H1 (cell line): Measurements from ENCODE around the gene WNT11. TPM values are rescaled to one million over a fixed set of nuclear protein-coding genes. Genes with fewer than 3 reads are reported as not detected.

Experiments
- CTCF ChIA-PET: fragments of 300-600 bp; sonication (Branson Sonifier 250); formaldehyde crosslinking; loops from one replicate; lab custom pipeline; 2021; ENCODE audit not compliant: partially characterized antibody; lab: Charles Lee
- POLR2A ChIA-PET: fragments of 300-600 bp; sonication (Branson Sonifier 250); formaldehyde crosslinking; loops from one replicate; lab custom pipeline; 2021; ENCODE audit warnings: inconsistent platforms; ENCODE audit not compliant: partially characterized antibody; lab: Charles Lee
- DNase-seq, 2 experiments: peaks; one replicate each; pipeline versions ENCODE4 v3.0.0 to v3.0.0-alpha.2; 2010 to 2022; ENCODE audit warnings: low spot score in 2 of 2, low read depth in 1 of 2, mixed read lengths in 1 of 2
- FAIRE-seq: peaks from 2 replicates; lab custom pipeline; 2011; peaks lifted over from hg19 to GRCh38; lab: Jason Lieb, UNC
- H2AFZ ChIP-seq: 2 replicates; pipeline ENCODE4 v1.8.1; 2012; ENCODE audit warnings: low read length, inconsistent platforms
- H2AK5ac ChIP-seq: 2 replicates; pipeline ENCODE4 v1.6.1; 2013; ENCODE audit warnings: low read depth, low read length
- H2BK120ac ChIP-seq: replicated peaks from 2 replicates; pipeline ENCODE3; 2013; ENCODE audit warnings: low read depth, low read length, inconsistent platforms
- H2BK12ac ChIP-seq: 2 replicates; pipeline ENCODE4 v1.6.1; 2013; ENCODE audit warnings: low read depth, low read length
- H2BK15ac ChIP-seq: 2 replicates; pipeline ENCODE4 v1.6.1; 2013; ENCODE audit warnings: low read length
- H2BK20ac ChIP-seq: 2 replicates; pipeline ENCODE4 v1.6.1; 2013; ENCODE audit warnings: low read length
- H2BK5ac ChIP-seq: 2 replicates; pipeline ENCODE4 v1.6.1; 2013; ENCODE audit warnings: low read depth, low read length
- H3K14ac ChIP-seq: 2 replicates; pipeline ENCODE4 v1.6.1; 2013; ENCODE audit warnings: inconsistent platforms; ENCODE audit not compliant: insufficient read length
- H3K18ac ChIP-seq: 2 replicates; pipeline ENCODE4 v1.6.1; 2013; ENCODE audit warnings: low read length; ENCODE audit errors: extremely low read depth
- H3K23ac ChIP-seq: 2 replicates; pipeline ENCODE4 v1.6.1; 2013; ENCODE audit warnings: inconsistent platforms; ENCODE audit not compliant: insufficient read length
- H3K23me2 ChIP-seq: 2 replicates; pipeline ENCODE4 v1.6.1; 2013; ENCODE audit warnings: low read depth, low read length
- H3K27ac ChIP-seq: 2 replicates; pipeline ENCODE4 v1.6.1; 2011; ENCODE audit warnings: low read depth, low read length, inconsistent platforms
- H3K27me3 ChIP-seq, 4 experiments: replicated peaks in 1 of 4; 1 replicate in 1 of 4; 2 replicates in 3 of 4; pipeline versions ENCODE4 v1.6.1 to v1.8.1; 2011 to 2013; ENCODE audit warnings: low read length in 3 of 4, mild to moderate bottlenecking in 3 of 4, inconsistent platforms in 2 of 4, mixed read lengths in 2 of 4, moderate library complexity in 1 of 4; ENCODE audit not compliant: control insufficient read depth in 3 of 4, insufficient read depth in 3 of 4; ENCODE audit errors: extremely low read depth in 1 of 4
- H3K36me3 ChIP-seq, 4 experiments: 2 replicates each; pipeline versions ENCODE4 v1.6.1 to v1.8.1; 2011 to 2013; ENCODE audit warnings: mild to moderate bottlenecking in 4 of 4, low read length in 3 of 4, moderate library complexity in 2 of 4, control low read depth in 1 of 4, inconsistent platforms in 1 of 4; ENCODE audit not compliant: insufficient read depth in 4 of 4, control insufficient read depth in 2 of 4
- H3K4ac ChIP-seq: replicated peaks from 2 replicates; pipeline ENCODE3; 2013; ENCODE audit warnings: low read length, low read depth, mixed read lengths, inconsistent platforms; ENCODE audit not compliant: insufficient read length
- H3K4me1 ChIP-seq, 4 experiments: replicated peaks in 1 of 4; 1 replicate in 1 of 4; 2 replicates in 3 of 4; pipeline versions ENCODE4 v1.6.1 to v1.8.1; 2011 to 2013; ENCODE audit warnings: low read length in 3 of 4, inconsistent platforms in 2 of 4, mixed read lengths in 1 of 4; ENCODE audit not compliant: insufficient read depth in 4 of 4, control insufficient read depth in 3 of 4
- H3K4me2 ChIP-seq, 2 experiments: 2 replicates each; pipeline versions ENCODE4 v1.6.1 to v1.8.1; 2011 to 2013; ENCODE audit warnings: low read depth in 2 of 2, low read length in 2 of 2, control low read depth in 1 of 2, inconsistent platforms in 1 of 2, mild to moderate bottlenecking in 1 of 2; ENCODE audit not compliant: insufficient read depth in 1 of 2
- H3K4me3 ChIP-seq, 4 experiments: fragments of 200-600, 300-600 bp in 1 of 4; sonication (generic), shearing (Covaris generic), sonication (Bioruptor Twin) in 1 of 4; 2 replicates each; pipeline versions ENCODE4 v1.5.1 to v1.8.1; 2011 to 2016; ENCODE audit warnings: low read length in 4 of 4, low read depth in 3 of 4, control low read depth in 2 of 4, inconsistent platforms in 2 of 4, mild to moderate bottlenecking in 2 of 4, mixed read lengths in 1 of 4, moderate library complexity in 1 of 4; ENCODE audit not compliant: insufficient read depth in 2 of 4; ENCODE audit errors: extremely low read depth in 1 of 4
- H3K56ac ChIP-seq: replicated peaks from 2 replicates; pipeline ENCODE3; 2013; ENCODE audit warnings: low read depth, mild to moderate bottlenecking, mixed read lengths, low read length, inconsistent platforms; ENCODE audit not compliant: insufficient read length
- H3K79me1 ChIP-seq: 2 replicates; pipeline ENCODE4 v1.6.1; 2013; ENCODE audit warnings: low read depth, low read length, control low read depth
- H3K79me2 ChIP-seq, 2 experiments: 2 replicates each; pipeline versions ENCODE4 v1.6.1 to v1.8.1; 2012 to 2013; ENCODE audit warnings: low read length in 2 of 2, mild to moderate bottlenecking in 2 of 2, inconsistent platforms in 1 of 2; ENCODE audit not compliant: insufficient read depth in 2 of 2, control insufficient read depth in 1 of 2
- H3K9ac ChIP-seq, 4 experiments: replicated peaks in 1 of 4; 1 replicate in 1 of 4; 2 replicates in 3 of 4; pipeline versions ENCODE4 v1.6.1 to v1.8.1; 2011 to 2013; ENCODE audit warnings: low read depth in 3 of 4, low read length in 3 of 4, control low read depth in 2 of 4, mild to moderate bottlenecking in 2 of 4, moderate library complexity in 2 of 4, inconsistent platforms in 1 of 4; ENCODE audit errors: extremely low read depth in 1 of 4
- H3K9me3 ChIP-seq, 2 experiments: 2 replicates each; pipeline versions ENCODE4 v1.6.1 to v1.8.1; 2012 to 2013; ENCODE audit warnings: mild to moderate bottlenecking in 2 of 2, moderate library complexity in 2 of 2, control low read depth in 1 of 2, inconsistent platforms in 1 of 2, low read depth in 1 of 2, low read length in 1 of 2, mixed read lengths in 1 of 2; ENCODE audit not compliant: insufficient read depth in 2 of 2
- H4K20me1 ChIP-seq, 2 experiments: replicated peaks in 1 of 2; 2 replicates each; pipeline versions ENCODE3 to v1.8.1; 2011 to 2013; ENCODE audit warnings: inconsistent platforms in 2 of 2, low read length in 2 of 2, mild to moderate bottlenecking in 1 of 2; ENCODE audit not compliant: insufficient read depth in 2 of 2, control insufficient read depth in 1 of 2
- H4K5ac ChIP-seq: 2 replicates; pipeline ENCODE4 v1.6.1; 2013; ENCODE audit warnings: low read length, low read depth, mixed read lengths, inconsistent platforms; ENCODE audit not compliant: insufficient read length
- H4K8ac ChIP-seq: 2 replicates; pipeline ENCODE4 v1.8.0; 2013; ENCODE audit warnings: mild to moderate bottlenecking, moderate library complexity, low read length, inconsistent platforms; ENCODE audit not compliant: insufficient read depth; ENCODE audit errors: extremely low read depth
- H4K91ac ChIP-seq: replicated peaks from 2 replicates; pipeline ENCODE3; 2013; ENCODE audit warnings: low read length, mixed read lengths, inconsistent platforms; ENCODE audit not compliant: insufficient read length
- CHD1 ChIP-seq: IDR thresholded peaks from 2 replicates; pipeline ENCODE4 v1.6.1; 2012; ENCODE audit warnings: low read depth, low read length, improper control_type of control experiment
- CHD2 ChIP-seq: IDR thresholded peaks from 2 replicates; pipeline ENCODE4 v1.6.1; 2012; ENCODE audit warnings: low read length, improper control_type of control experiment
- EP300 ChIP-seq, 2 experiments: IDR thresholded peaks; 1 replicate in 1 of 2; 2 replicates in 1 of 2; pipeline ENCODE4 v1.6.1; 2011 to 2012; ENCODE audit warnings: low read depth in 2 of 2, low read length in 2 of 2, mild to moderate bottlenecking in 2 of 2, borderline replicate concordance in 1 of 2, inconsistent platforms in 1 of 2, moderate library complexity in 1 of 2
- HDAC6 ChIP-seq: IDR thresholded peaks from one replicate; pipeline ENCODE4 v1.7.1; 2012; ENCODE audit warnings: low read depth, mild to moderate bottlenecking, inconsistent platforms, low read length, moderate library complexity
- JUN ChIP-seq: IDR thresholded peaks from 2 replicates; pipeline ENCODE4 v1.6.1; 2011; ENCODE audit warnings: low read depth, mild to moderate bottlenecking, improper control_type of control experiment, low read length
- POU5F1 ChIP-seq: IDR thresholded peaks from 2 replicates; pipeline ENCODE4 v1.6.1; 2011; ENCODE audit warnings: low read depth, mild to moderate bottlenecking, low read length, moderate library complexity
- RXRA ChIP-seq: IDR thresholded peaks from 2 replicates; pipeline ENCODE4 v1.6.1; 2011; ENCODE audit warnings: low read depth, mild to moderate bottlenecking, low read length, moderate library complexity; ENCODE audit not compliant: insufficient read depth
- SP4 ChIP-seq: IDR thresholded peaks from 2 replicates; pipeline ENCODE4 v1.6.1; 2012; ENCODE audit warnings: low read length, inconsistent platforms
- TAF1 ChIP-seq: IDR thresholded peaks from 2 replicates; pipeline ENCODE4 v1.6.1; 2011; ENCODE audit warnings: mild to moderate bottlenecking, low read depth, low read length
- TCF12 ChIP-seq: IDR thresholded peaks from 2 replicates; pipeline ENCODE4 v1.6.1; 2011; ENCODE audit warnings: low read depth, mild to moderate bottlenecking, low read length
- ZNF274 ChIP-seq: IDR thresholded peaks from 2 replicates; pipeline ENCODE4 v1.7.0; 2012; ENCODE audit warnings: low read length, borderline replicate concordance; ENCODE audit errors: extremely low read depth
- WGBS, 2 experiments: shearing (Covaris generic) in 1 of 2; methylation state at CpG; one replicate each; pipeline versions ENCODE4 v1.1.6 to v1.1.7; 2013 to 2015; ENCODE audit warnings: low lambda C conversion rate in 2 of 2, mixed read lengths in 2 of 2, inconsistent platforms in 1 of 2, low coverage in 1 of 2, missing lambda C conversion rate in 1 of 2; ENCODE audit not compliant: insufficient replicate concordance in 2 of 2, insufficient coverage in 1 of 2, insufficient read length in 1 of 2; ENCODE audit errors: extremely low coverage in 1 of 2, missing lambda C conversion rate in 1 of 2; 5-methylcytosine and 5-hydroxymethylcytosine counted together
- polyA plus RNA-seq, 7 experiments: library from polyadenylated mRNA; depleted of rRNA in 3 of 7; stranded (reverse) in 5 of 7; unstranded in 2 of 7; fragments of >200 nt in 5 of 7; fragments of 200-250 nt in 2 of 7; gene quantifications; 1 replicate in 5 of 7; 2 replicates in 1 of 7; 4 replicates in 1 of 7; pipeline versions ENCODE4 v1.2.1 to v1.2.3, GENCODE V29; 2011 to 2013; ENCODE audit warnings: missing spikeins in 2 of 7, mixed read lengths in 2 of 7
- total RNA-seq: library from RNA; stranded (reverse); fragmentation: NEBNext Ultra II Directional; extraction: Animal tissue kit (Norgen Biotek cat#: 25700); gene quantifications from 2 replicates; pipeline ENCODE4 v1.2.1, GENCODE V29; 2021
- TF ChIP-seq, protein P1 (sequence below), 3 experiments: IDR thresholded peaks; 1 replicate in 2 of 3; 2 replicates in 1 of 3; pipeline versions ENCODE4 v1.5.1 to v1.6.1; 2011; ENCODE audit warnings: low read length in 3 of 3, mild to moderate bottlenecking in 3 of 3, inconsistent platforms in 2 of 3, low read depth in 1 of 3, moderate library complexity in 1 of 3; ENCODE audit not compliant: insufficient read depth in 1 of 3; ENCODE audit errors: control extremely low read depth in 1 of 3

The WNT11 gene
- total and polyA plus RNA-seq, 2 of the 8 experiments (the other 6 are each of a cell fraction or from before 2014, with no cell fraction given): 0.11 to 0.45 TPM

DNA sequence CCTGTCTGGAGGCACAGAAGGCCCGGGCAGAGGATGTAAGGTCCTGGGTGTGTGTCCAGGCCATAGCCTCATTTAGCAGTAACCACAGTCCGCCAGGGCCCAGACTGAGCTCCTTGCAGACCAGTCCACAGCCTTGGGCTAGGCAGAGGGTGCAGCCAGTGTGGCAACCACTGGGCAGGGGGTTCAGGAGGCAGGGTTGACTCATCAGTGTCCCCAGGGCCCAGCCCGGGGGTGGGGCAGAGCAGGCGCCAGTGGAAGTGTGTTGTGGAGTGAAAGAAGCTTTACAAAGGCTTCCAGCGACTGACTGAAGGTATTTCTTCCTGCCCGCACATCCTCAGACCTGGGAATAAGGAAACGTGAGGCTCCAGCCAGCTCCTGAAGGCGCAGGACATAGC is 27.7 kb upstream of the WNT11 start:
- no peak overlapping the region for H3K18ac ChIP-seq
- H3K36me3 ChIP-seq: no peaks in the 10 kb centered on the region
- no peak overlapping the region for H2AFZ ChIP-seq
- ChIA-PET CTCF (interaction anchor here (0.7 to 3.0 kb wide), 10 partner anchors 8 to 813 kb away, joined by 3 to 31 read pairs (median 4); no protein-coding TSS in a partner anchor), POLR2A (interaction anchor here (1.0 to 4.6 kb wide), 11 partner anchors 9 to 93 kb away, joined by 3 to 39 read pairs (median 4); partner anchors contain the start of gene WNT11)
- 77% methylated on average over 8 of the region's 8 CpGs; no CpG with 5 or more reads in 1 of the 2 experiments for whole genome bisulfite sequencing, 2 experiments
- no peak overlapping the region for H3K23ac ChIP-seq
- no peaks in the 10 kb centered on the region for H4K20me1 ChIP-seq
- no peak overlapping the region for H2BK120ac ChIP-seq
- peaks cover 8% of the 10 kb centered on the region; the same call in 1 of the 2 replicates for H3K23me2 ChIP-seq
- H3K27me3 ChIP-seq: no peaks in the 10 kb centered on the region; a peak in 2 of 7 replicates
- no peak overlapping the region for H2BK15ac ChIP-seq
- peaks cover 0 to 8% (median 4%) of the 10 kb centered on the region in 4 experiments; a peak in 4 of 7 replicates for H3K4me1 ChIP-seq
- H4K5ac ChIP-seq: no peak overlapping the region
- peak overlapping the region; percentile 61 for H4K91ac ChIP-seq
- H3K14ac ChIP-seq: no peak overlapping the region
- DNase-seq (no peak), FAIRE-seq (no peak)
- no peak overlapping the region for H2BK5ac ChIP-seq
- no peaks in the 10 kb centered on the region for H3K79me1 ChIP-seq
- H3K79me2 ChIP-seq: no peaks in the 10 kb centered on the region
- H3K9me3 ChIP-seq: no peaks in the 10 kb centered on the region
- no peak overlapping the region for H2AK5ac ChIP-seq
- H2BK12ac ChIP-seq: no peak overlapping the region
- H4K8ac ChIP-seq: peak overlapping the region; percentile 97; the same call in 1 of the 2 replicates
- no peak overlapping the region for H3K4ac ChIP-seq
- H3K9ac ChIP-seq: no peak overlapping the region
- H3K4me2 ChIP-seq: peak overlapping the region; percentile 79 to 91
- peak overlapping the region in 3 of 4 experiments; percentile 58 to 98 (median 97); a peak in 3 of 8 replicates for H3K4me3 ChIP-seq
- no peak overlapping the region for H3K56ac ChIP-seq
- no peak overlapping the region for H3K27ac ChIP-seq
- no peak overlapping the region for H2BK20ac ChIP-seq
- TF ChIP-seq TAF1 (no peak), HDAC6 (no peak), POU5F1 (no peak), SP4 (no peak), CHD1 (no peak), CHD2 (no peak), TCF12 (no peak), JUN (no peak), ZNF274 (no peak), EP300 (IDR thresholded peaks at IDR 0.05; ENCODE audit: borderline replicate concordance in 1 of 2, low read depth in 2 of 2, low read length in 2 of 2) (no peak), RXRA (no peak)
- TF ChIP-seq, protein P1, sequence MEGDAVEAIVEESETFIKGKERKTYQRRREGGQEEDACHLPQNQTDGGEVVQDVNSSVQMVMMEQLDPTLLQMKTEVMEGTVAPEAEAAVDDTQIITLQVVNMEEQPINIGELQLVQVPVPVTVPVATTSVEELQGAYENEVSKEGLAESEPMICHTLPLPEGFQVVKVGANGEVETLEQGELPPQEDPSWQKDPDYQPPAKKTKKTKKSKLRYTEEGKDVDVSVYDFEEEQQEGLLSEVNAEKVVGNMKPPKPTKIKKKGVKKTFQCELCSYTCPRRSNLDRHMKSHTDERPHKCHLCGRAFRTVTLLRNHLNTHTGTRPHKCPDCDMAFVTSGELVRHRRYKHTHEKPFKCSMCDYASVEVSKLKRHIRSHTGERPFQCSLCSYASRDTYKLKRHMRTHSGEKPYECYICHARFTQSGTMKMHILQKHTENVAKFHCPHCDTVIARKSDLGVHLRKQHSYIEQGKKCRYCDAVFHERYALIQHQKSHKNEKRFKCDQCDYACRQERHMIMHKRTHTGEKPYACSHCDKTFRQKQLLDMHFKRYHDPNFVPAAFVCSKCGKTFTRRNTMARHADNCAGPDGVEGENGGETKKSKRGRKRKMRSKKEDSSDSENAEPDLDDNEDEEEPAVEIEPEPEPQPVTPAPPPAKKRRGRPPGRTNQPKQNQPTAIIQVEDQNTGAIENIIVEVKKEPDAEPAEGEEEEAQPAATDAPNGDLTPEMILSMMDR (IDR thresholded peaks at IDR 0.05; ENCODE audit: control extremely low read depth in 1 of 3, insufficient read depth in 1 of 3, low read depth in 1 of 3, low read length in 3 of 3): no peak
